GM18507 (cell line): Measurements from ENCODE around the gene JAZF1.

Source experiments
- DNase-seq: peaks from one replicate; pipeline ENCODE4 v3.0.0; 2011; ENCODE audit warnings: low read depth; ENCODE audit not compliant: insufficient read length; ENCODE audit errors: extremely low spot score
- FAIRE-seq: peaks from 2 replicates; lab custom pipeline; 2011; peaks lifted over from hg19 to GRCh38; lab: Jason Lieb, UNC

Gene JAZF1

GRCh38 chr7:28064437-28064836 lies 116.2 kb downstream of the JAZF1 start:
- FAIRE-seq (no peak), DNase-seq (no peak)

- DNase-seq (no peak), FAIRE-seq (peak; percentile 70)
Measured at GRCh38 chr7:28062197-28062991, 118.2 kb downstream of the JAZF1 start.

GRCh38 chr7:28061824-28062196 lies 118.8 kb downstream of the JAZF1 start:
- no peak for DNase-seq
- no peak for FAIRE-seq

- DNase-seq = no peak
Measured at GRCh38 chr7:28060371-28060950, 120.1 kb downstream of the JAZF1 start.

DNA sequence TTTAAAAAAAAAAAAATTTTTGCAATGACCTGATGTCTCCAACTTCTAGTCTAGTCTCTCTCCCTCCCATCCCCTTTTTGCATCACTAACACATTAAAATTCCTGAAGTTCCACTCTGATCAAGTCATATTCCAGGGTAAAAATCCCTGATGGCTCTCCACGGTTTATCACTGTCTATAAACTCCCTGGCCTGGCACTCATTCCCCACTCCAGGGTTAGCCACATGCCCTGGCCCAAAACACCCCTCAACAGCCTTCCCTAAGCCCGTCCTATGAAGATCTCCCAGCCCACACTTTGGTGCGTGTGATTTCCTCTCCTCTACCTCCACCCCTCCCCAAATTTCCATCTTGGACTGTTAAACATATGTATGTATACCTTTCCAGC lies 125.4 kb downstream of the JAZF1 start:
- FAIRE-seq (no peak), DNase-seq (no peak)

More at GRCh38 chr7:28060371-28060950, 120.1 kb downstream of the JAZF1 start:
- FAIRE-seq = no peak

- FAIRE-seq = no peak
- no peak for DNase-seq
Measured at GRCh38 chr7:28054531-28055160, 125.9 kb downstream of the JAZF1 start.

GRCh38 chr7:28052933-28053332 lies 127.7 kb downstream of the JAZF1 start:
- DNase-seq (no peak), FAIRE-seq (no peak)

- DNase-seq (no peak), FAIRE-seq (no peak)
Measured at GRCh38 chr7:28048694-28049093, 131.9 kb downstream of the JAZF1 start.

DNA sequence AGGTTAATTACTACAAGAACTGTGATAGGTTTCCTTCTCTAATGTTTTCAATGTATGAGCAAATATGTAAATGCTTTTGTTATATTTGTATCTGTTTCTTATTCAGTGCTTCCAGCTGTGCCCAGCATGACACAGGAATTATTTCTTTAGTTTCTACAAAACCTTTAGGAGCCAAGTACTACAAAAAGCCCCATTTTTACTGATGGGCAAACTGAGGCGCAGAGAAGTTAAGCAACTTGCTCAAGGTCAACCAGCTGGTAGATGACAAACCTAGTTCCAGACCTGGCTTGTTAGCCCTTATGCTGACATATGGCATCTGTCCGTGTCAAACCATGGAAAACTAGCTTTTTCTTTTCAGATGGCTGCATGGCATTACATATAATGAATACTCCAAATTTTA lies 134.6 kb downstream of the JAZF1 start:
- DNase-seq (no peak), FAIRE-seq (no peak)

DNA sequence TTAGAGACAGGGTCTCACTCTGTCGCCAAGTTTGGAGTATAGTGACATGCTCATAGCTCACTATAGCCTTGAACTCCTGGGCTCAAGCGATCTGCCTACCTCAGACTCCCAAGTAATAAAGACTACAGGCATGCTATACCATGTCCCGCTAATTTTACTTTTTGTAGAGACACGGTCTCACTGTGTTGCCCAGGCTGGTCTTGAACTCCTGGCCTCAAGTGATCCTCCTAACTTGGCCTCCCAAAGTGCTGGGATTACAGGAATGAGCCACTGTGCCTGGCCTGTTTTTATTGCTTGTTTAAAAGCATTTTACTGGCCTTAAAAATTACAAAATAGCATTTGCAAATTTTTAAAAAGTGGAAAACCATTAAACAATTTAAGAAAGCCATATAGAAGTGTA lies 135.0 kb downstream of the JAZF1 start:
- no peak for FAIRE-seq

DNA sequence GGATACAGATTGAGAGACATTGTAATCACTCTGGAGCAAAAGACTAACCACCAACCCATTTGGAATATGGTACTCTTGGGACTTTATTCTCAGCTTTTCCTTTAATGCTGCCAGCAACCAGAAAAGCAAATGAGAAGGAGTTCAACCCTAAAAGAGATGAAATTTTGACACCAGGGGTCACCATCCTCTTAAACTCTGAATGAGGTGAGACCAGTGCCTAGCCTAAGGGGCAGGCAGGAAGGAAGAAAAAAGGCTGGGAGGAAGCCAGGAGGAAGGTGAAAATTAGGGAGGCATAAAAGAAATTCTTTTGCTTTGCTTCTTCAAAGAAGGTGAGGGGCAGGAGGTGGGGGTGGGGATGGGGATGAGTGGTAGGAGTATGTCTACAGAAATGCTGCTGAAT lies 135.8 kb downstream of the JAZF1 start:
- no peak for FAIRE-seq
- DNase-seq = no peak

More for the DNA sequence above, 135.0 kb downstream of the JAZF1 start:
- DNase-seq = no peak

DNA sequence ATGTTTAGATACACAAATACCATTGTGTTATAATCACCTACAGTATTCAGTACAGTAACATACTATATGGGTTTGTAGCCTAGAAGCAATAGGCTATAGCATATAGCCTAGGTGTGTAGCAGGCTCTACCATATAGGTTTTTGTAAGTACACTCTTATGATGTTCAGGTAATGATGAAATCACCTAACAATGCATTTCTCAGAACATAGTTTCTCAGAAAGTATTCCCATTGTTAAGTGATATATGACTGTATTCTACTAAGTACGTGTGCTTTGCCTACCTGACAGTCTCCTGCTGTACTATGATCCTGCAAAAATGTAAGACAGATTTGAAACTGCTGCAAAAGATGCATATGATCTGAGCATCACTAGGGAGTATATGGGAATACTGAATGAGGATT lies 137.9 kb downstream of the JAZF1 start:
- FAIRE-seq (no peak), DNase-seq (no peak)

- DNase-seq (no peak), FAIRE-seq (no peak)
Measured at GRCh38 chr7:28041508-28042314, 138.9 kb downstream of the JAZF1 start.

DNA sequence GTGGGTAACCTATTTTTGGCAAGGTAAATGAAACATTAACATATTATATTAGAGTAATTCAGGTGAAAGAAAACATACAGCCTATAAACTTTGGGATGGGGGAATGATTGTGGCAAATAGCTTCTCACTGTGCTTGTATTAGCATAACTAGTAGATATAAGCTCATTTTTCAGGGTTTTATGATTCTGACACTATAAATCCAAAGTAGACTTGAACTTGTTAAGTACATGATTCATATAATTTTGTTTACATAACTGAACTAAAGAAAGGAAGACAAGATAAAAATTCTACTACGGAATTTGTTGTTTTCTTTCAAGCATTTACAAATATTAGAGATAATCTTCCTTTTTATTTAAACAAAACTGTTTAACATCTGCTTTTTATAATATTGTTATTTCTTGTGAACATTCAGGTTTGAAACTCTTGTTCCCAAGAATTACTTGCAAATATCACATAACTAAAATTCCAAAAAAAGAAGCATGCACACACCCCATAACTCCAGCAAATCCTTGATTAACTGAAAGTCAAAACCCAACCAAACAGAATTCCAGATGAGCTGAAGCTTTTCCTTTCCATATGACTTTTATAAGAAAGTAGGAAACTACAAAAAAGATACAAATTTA lies 142.3 kb downstream of the JAZF1 start:
- FAIRE-seq = no peak
- no peak for DNase-seq

- FAIRE-seq = no peak
- no peak for DNase-seq
Measured at GRCh38 chr7:28037220-28038010, 143.2 kb downstream of the JAZF1 start.

DNA sequence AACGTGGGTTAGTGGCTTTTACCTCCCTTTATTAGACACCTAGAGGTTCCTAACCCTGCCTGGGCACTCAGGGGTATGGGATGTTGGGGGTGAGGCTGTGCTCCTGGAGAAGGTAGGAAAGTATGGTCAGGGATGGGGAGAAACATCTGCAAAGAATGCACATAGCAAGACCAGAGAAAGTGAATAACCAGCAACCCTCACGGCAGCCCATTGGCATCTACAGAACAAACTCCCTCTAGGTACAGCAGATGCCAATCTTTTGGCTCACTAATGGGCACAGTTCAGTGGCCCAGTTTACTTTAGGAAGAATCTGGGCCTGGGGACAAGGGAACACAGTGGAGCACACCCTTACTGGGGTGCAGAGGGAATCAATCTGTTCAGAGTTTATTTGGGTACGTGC lies 143.9 kb downstream of the JAZF1 start:
- FAIRE-seq (no peak), DNase-seq (no peak)

- FAIRE-seq (no peak), DNase-seq (no peak)
Measured at GRCh38 chr7:28033386-28033785, 147.2 kb downstream of the JAZF1 start.

- no peak for DNase-seq
Measured at GRCh38 chr7:28032738-28033380, 147.7 kb downstream of the JAZF1 start.

More at GRCh38 chr7:28032738-28033380, 147.7 kb downstream of the JAZF1 start:
- FAIRE-seq = no peak
